Stimulated activated naive CD4-positive, alpha-beta T cell treated with Interleukin-2 at 50 U/mL for 16 hours (primary cell): ENCODE data around the gene TAX1BP3.

Experiments used
- DNase-seq: peaks from one replicate; lab custom pipeline; 2025; lab: John Stamatoyannopoulos, UW

TAX1BP3 gene

DNA sequence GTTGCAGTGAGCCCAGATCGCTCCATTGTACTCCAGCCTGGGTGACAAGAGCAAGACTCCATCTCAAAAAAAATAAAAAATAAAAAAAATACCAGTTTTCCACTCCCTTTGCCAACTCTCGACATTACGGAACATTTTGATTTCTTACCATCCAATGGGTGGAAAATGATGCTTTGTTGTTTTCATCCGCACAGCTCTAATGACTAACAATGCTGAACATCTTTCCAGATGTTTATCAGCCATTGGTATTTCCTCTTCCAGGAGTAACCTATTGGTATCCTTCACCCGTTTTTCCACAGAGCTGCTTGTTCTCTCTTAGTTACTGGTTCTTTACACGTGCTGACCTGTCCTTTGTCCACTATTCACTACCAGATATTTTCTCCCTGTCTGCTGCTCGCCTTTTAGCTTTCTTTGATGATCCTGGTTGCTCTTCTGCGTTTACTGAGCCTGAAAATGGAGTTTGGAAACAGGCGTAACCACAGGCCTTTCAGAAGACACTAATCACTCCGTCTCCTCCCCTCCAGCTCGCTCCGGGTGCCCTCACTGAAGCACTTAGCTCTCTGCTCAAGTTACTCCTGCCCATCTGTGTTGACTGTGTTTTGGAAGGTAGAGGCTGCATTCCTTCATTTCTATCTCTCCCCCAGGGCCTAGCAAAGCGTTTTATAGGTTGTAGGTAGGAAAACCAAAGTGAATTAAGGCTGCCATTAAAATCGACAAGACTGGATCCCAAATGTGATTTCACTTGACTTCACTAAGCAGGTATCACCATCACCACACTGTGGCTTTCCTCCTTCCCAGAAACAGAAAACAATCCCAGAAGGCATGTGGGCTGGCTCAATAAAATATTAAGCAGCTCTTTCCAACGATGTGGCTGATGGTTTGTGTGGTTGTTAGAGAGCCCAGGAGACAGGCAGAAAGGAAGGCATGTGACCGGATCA is 41.3 kb downstream of the TAX1BP3 start:
- DNase-seq = no peak

DNA sequence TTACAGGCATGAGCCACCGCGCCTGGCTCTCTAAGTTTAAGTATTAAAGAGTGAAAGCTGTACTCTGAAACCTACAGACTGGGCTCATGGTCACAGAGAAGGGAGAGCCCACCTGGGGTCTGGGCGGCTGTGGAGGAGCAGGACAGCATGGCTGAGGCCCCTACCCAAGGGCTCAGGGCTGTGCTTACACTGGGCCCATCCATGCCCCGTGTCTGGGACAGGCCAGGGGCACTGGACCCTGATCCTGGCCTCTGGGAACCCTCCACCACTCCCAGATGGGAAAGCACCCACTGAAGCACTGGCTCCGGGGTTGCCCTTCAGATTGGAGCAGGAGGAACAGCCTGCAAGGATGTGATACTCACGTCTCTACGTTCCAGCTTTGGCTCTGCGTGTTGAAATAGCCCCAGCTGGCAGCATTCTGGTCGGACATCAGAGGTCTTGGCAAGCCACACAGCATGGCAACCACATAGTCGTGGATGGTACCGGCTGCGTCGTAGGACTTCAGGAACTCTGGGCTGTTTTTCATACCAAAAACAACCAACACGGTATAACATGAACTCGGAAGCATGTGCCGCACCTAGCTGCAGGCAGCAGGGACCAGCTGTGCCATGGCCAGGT is 45.3 kb downstream of the TAX1BP3 start:
- no peak for DNase-seq

DNA sequence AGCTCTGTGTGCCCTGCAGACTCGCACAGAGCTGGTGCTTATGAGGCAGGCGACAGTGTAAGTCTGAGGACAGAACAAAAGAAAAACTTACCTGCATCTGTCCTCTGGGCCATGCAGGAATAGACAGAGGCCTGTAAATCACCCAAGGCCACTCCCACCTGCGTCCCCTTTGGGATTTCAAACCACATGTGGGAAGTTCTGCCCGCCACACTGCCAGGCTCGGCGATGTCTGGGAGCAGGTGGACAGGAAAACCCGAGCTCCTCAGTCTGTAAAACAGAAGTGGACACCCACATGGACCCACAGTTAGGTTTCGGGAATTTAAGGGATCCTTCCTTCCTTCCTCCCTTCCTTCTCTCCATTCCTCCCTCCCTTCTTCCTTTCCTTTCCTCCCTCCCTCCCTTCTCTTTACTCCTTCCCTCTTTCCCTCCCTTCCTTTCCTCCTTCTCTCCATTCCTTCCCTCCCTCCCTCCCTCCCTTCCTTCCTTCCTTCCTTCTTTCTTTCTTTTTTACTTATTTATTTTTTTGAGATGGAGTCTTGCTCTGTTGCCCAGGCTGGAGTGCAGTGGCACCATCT is 47.1 kb downstream of the TAX1BP3 start:
- DNase-seq = no peak

DNA sequence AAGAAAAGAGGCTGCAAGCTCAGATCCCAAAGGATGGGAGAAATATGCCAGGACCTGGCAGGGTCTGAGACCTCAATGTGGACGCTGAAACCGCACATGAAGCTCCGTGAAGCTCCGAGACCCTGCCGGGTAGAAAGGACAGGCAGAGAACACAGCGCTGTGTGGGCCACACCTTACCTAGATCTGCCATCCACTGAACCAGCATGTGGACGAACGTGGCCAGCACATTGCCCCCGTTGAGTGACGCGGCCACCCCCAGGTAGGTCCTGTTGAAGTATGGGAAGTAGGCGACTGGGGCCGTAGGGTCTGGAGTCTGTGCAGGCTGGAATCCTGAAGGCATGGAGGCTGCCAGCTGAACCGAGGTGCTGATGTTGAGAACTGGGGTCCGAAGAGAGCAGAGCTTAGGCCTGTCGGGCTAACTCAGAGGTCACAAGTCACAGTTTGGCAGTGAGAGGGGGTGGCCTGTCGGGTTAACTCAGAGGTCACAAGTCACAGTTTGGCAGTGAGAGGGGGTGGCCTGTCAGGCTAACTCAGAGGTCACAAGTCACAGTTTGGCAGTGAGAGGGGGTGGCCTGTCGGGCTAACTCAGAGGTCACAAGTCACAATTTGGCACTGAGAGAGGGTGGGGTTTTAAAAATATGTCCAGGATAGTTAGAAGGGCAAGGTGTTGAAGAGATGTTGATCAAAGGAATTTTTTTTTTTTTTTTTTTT is 53.1 kb downstream of the TAX1BP3 start:
- DNase-seq = no peak

DNA sequence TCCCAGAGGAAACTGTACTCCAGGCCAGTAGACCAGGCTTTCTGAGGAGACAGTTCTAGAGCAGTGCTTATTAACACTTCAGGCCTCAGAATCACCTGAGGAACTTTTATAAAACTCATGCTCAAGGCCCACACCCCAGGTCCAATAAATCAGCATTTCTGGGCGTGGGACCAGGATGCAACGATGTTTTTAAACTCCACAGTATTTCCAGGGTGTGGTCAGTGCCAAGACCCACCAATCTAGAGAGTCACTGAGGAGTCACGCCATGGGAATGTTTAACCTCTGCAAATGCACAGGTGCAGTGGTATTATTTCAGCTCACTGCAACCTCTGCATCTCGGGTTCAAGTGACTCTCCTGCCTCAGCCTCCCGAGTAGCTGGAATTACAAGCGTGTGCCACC is 55.3 kb downstream of the TAX1BP3 start:
- DNase-seq = no peak
